ENCODE data around the gene AOC3.
"Not testable (repeated sequence)": the region's sequence is repeated elsewhere in the genome, so short reads cannot be mapped to it uniquely, and the experiment has no call there.

AOC3 gene

GRCh38 chr17:42894283-42895184 is 43.5 kb downstream of the AOC3 start:
- no peak for DNase-seq (ENCODE audit: low spot score)

- peak; percentile 88 for DNase-seq (ENCODE audit: low spot score)
These were observed 44.2 kb downstream of the AOC3 start for GRCh38 chr17:42895185-42895555.

DNA sequence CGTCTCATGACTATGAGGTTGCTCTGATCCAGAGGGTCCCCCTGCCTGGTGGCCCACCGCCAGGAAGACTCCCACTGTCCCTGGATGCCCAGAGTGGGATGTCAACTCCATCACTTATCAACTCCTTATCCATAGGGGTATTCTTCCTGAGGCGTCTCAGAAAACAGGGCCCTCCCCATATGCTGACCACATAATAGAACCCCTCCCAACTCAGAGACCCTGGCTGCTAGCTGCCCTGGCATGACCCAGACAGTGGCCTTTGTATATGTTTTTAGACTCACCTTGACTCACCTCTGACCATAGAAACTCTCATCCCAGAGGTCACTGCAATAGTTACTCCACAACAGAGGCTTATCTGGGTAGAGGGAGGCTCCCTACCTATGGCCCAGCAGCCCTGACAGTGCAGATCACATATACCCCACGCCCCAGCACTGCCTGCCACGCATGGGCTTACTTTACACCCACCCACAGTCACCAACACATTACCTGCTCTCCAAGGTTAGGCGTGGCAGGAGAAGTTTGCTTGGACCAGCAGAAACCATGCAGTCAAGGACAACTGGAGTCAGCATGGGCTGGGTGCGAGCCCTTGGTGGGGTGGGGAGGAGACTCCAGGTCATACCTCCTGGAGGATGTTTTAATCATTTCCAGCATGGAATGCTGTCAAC is 47.3 kb downstream of the AOC3 start:
- no peak for DNase-seq (ENCODE audit: low spot score)

- DNase-seq (ENCODE audit: low spot score), result not testable (repeated sequence)
These were observed 49.0 kb downstream of the AOC3 start for GRCh38 chr17:42899981-42900380.

DNA sequence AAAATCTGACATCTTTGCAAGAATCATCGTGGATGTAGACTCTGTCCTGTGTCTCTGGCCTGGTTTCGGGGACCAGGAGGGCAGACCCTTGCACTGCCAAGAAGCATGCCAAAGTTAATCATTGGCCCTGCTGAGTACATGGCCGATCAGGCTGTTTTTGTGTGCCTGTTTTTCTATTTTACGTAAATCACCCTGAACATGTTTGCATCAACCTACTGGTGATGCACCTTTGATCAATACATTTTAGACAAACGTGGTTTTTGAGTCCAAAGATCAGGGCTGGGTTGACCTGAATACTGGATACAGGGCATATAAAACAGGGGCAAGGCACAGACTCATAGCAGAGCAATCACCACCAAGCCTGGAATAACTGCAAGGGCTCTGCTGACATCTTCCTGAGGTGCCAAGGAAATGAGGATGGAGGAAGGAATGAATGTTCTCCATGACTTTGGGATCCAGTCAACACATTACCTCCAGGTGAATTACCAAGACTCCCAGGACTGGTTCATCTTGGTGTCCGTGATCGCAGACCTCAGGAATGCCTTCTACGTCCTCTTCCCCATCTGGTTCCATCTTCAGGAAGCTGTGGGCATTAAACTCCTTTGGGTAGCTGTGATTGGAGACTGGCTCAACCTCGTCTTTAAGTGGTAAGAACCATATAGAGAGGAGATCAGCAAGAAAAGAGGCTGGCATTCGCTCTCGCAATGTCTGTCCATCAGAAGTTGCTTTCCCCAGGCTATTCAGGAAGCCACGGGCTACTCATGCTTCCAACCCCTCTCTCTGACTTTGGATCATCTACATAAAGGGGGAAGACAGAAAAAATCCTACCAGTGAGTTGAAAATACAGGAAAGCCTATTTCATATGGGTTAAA is 49.7 kb downstream of the AOC3 start, which contains the start of gene G6PC1:
Gene G6PC1, plus strand, starts transcription at position 340 of the 872 bp plus-strand sequence. Its CDS starts 78 bp downstream, at position 418.
- no peak for DNase-seq (ENCODE audit: low spot score)

- DNase-seq (ENCODE audit: low spot score), result no peak
These were observed 50.7 kb downstream of the AOC3 start for GRCh38 chr17:42901535-42902229.

GRCh38 chr17:42904110-42904469 is 53.1 kb downstream of the AOC3 start:
- no peak for DNase-seq (ENCODE audit: low spot score)

GRCh38 chr17:42906772-42907446 is 55.9 kb downstream of the AOC3 start:
- DNase-seq (ENCODE audit: low spot score), result no peak
